Epithelial cell of esophagus (primary cell): ENCODE data around the gene XPO5.
"Not testable (repeated sequence)": the region's sequence is repeated elsewhere in the genome, so short reads cannot be mapped to it uniquely, and the experiment has no call there.

Experiments used
- DNase-seq: peaks from one replicate; pipeline ENCODE4 v3.0.0; 2010; ENCODE audit warnings: low read depth
- H3K4me3 ChIP-seq: 2 replicates; pipeline ENCODE4 v1.5.1; 2011; ENCODE audit warnings: mild to moderate bottlenecking, low read length, control low read depth
- TF ChIP-seq, protein P1 (sequence below): IDR thresholded peaks from 2 replicates; pipeline ENCODE4 v1.5.1; 2011; ENCODE audit warnings: low read depth, mild to moderate bottlenecking, low read length, control low read depth, inconsistent platforms; ENCODE audit not compliant: insufficient read depth; ENCODE audit errors: missing control alignments

The XPO5 gene

DNA sequence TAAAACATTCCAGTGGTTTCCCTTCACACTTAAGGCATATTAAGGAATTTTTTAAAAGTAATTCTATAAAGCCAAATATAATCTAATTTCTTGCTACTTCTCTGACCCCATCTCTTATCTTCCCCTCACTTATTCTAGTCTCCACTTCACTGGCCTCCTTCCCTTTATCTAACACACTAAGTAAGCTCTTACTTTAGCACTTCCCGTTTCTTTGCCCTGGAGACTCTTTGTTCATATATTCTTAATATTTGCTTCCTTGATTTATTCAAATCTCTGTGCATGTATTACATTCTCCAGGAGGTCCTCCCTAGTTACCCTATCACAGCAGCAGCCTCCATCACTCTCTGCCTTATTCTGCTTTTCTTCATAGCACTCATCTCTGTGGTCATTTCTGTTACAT lies 33.0 kb upstream of the XPO5 start:
- H3K4me3 ChIP-seq: no peak overlapping the region
- TF ChIP-seq, protein P1, sequence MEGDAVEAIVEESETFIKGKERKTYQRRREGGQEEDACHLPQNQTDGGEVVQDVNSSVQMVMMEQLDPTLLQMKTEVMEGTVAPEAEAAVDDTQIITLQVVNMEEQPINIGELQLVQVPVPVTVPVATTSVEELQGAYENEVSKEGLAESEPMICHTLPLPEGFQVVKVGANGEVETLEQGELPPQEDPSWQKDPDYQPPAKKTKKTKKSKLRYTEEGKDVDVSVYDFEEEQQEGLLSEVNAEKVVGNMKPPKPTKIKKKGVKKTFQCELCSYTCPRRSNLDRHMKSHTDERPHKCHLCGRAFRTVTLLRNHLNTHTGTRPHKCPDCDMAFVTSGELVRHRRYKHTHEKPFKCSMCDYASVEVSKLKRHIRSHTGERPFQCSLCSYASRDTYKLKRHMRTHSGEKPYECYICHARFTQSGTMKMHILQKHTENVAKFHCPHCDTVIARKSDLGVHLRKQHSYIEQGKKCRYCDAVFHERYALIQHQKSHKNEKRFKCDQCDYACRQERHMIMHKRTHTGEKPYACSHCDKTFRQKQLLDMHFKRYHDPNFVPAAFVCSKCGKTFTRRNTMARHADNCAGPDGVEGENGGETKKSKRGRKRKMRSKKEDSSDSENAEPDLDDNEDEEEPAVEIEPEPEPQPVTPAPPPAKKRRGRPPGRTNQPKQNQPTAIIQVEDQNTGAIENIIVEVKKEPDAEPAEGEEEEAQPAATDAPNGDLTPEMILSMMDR: no peak
- no peak for DNase-seq

DNA sequence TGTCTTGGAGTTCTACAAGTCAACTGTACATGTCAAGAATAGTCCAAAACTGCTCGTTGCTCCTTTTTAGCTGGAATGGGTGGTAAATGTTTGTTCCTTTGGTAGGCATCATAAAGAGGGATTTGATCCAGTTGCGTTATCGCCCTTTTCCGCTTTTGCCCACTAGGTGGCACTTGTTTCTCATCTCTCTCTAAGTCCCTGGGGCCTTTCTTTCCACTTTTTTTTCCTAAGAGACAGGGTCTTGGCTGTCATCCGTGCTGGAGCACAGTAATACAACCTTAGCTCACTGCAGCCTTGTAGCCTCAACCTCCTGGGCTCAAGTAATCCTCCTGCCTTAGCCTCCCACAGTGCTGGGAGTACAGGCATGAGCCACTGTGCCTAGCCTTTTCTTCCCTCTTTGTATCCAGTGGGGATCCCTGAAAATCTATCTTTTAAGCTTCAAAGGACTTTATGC lies 32.5 kb upstream of the XPO5 start:
- no peak overlapping the region for H3K4me3 ChIP-seq
- TF ChIP-seq, protein P1: peak; percentile 86
- peak; percentile 77 for DNase-seq

DNA sequence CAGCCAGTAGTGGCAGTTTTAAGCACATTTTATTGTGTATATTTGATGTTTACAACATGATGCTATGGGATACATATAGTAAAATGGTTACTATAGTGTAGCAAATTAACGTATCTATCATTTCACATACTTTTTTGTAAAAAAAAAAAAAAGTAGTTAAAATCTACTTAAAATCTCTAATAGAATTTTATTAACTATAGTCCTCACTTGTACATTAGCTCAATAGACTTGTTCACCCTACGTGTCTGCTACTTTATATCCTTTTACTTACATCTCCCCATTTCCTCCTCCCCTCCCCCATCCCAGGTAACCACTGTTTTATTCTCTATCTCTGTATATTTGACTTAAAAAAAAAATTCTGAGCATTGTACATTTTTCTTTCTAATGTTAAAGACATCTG lies 30.2 kb upstream of the XPO5 start:
- H3K4me3 ChIP-seq: no peak overlapping the region
- TF ChIP-seq, protein P1: no peak
- DNase-seq: no peak

DNA sequence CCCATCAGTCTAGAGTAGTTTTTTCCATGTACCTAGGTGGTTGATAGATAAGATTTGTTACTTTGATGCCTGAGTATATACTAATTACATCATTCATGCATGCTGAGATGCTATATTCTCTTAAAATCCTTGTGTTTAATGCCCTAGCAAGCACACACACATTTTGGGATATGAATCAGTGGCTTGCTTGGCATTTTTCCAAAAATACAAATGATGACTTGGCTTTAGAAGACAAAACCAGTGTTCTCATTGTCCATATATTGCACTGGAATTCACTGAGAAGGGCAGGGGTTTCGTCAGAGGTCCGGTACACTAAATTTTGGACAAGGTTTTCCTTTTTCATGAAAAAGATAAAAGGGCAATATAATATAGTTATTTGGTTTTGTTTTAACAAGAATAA lies 28.3 kb upstream of the XPO5 start:
- peak; percentile 83 for DNase-seq
- TF ChIP-seq, protein P1: no peak
- no peak overlapping the region for H3K4me3 ChIP-seq

DNA sequence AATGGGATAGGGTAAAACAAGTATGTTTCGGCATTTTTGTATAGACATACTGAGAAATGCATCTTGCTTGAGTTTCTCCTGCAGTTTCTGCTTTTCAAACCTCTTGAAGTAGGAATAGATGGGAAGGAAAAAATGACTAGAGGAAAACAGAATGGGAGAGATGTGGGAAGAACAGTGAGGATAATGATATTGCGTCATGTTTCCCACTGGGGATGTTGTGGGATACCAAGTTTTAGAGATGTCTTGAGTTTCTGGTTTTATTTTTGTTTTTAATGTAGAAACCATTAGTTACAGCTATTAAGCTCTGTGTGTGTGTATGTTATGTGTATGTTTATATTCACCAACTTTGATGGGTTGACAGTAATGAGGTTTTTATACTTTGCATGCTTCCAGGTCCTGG lies 24.8 kb upstream of the XPO5 start:
- TF ChIP-seq, protein P1: no peak
- H3K4me3 ChIP-seq: no peak overlapping the region
- DNase-seq: no peak

DNA sequence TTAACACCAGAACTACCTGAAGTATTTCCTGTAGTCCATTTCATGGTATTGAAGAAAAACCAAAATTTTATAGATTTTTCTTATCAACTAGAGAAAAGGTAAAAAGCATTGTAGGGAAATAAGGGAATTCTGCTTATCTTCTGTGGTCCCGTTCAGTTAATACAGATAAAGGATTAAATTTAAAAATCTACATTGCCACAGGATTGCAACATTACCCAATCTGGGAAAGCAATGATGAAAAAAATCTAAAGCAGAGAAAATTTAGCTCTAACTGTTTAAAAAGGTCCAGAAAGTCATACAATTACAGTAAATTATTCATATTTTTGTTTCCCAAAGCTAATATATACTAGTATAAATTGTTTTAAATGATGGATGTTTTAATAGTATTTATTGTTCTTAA lies 18.1 kb upstream of the XPO5 start:
- DNase-seq: no peak
- TF ChIP-seq, protein P1: no peak
- no peak overlapping the region for H3K4me3 ChIP-seq

DNA sequence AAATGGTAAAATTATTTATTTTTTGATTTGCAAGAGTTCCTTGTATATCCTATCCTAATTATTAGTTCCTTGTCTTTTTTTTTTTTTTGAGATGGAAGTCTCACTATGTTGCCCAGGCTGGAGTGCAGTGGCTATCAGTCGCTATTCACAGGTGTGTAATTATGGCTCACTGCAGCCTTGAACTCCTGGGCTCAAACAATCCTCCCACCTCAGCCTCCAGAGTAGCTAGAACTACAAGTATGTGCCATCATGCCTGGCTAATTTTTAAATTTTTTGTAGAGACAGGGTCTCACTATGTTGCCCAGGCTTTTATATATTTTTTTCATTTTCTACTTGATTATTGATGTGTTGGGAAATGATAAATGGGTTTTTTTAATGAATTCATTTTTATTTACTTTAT lies 13.7 kb upstream of the XPO5 start:
- DNase-seq, H3K4me3 ChIP-seq: not testable (repeated sequence)

DNA sequence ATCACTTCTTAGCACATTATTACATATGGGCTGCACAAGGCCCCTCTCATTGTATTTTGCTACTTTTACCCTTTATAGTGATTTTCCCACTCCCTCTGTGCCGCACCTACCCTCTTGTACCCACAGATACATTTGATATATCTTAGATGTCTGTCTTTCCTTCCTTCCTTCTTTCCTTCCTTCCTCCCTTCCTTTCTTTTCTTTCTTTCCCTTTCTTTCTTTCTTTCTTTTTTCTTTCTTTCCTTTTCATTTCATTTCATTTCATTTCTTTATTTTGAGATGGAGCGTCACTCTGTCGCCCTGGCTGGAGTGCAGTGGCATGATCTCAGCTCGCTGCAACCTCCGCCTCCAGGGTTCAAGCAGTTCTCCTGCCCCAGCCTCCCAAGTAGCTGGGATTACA lies 12.4 kb upstream of the XPO5 start:
- no peak overlapping the region for H3K4me3 ChIP-seq
- DNase-seq: no peak
- TF ChIP-seq, protein P1: no peak
